Measurements from ENCODE around the gene CRACR2A. TPM values are rescaled to one million over a fixed set of nuclear protein-coding genes. Genes with fewer than 3 reads are reported as not detected.

CRACR2A gene
- total and polyA plus RNA-seq, 4 donors = 1.4 to 10.2 (median 5.5) TPM

DNA sequence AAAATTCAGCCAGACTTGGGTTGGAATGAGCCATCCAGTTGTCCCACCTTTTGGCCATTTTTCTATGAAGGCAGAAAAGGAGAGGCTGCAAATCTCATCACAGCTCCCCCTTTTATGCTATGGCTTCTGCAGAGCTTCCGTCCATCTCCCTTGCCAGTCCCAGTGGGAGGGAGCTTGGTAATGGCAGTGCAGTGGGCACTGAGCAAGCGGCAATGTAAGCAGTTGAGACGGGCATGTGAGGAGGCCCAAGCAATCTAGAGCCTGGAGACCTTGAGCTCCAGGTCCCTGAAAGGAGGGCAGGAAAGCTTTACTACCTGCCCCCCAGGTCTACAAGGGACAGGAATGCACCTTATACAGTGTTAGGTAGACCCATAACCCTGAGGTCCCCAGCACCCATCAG lies 73.1 kb downstream of the CRACR2A start:
- WGBS, 2 donors = 97 to 98% methylated on average over 3 of the region's 3 CpGs
- ATAC-seq (ENCODE audit: insufficient read depth, low FRiP score) (no peak), DNase-seq (no peak)
- H3K9ac ChIP-seq (ENCODE audit: insufficient read depth in 1 of 2, low read length in 2 of 2) = no peak overlapping the region
- H3K27ac ChIP-seq (ENCODE audit: low read depth in 1 of 2, low read length in 1 of 2) = no peak overlapping the region
- TF ChIP-seq, protein P1, sequence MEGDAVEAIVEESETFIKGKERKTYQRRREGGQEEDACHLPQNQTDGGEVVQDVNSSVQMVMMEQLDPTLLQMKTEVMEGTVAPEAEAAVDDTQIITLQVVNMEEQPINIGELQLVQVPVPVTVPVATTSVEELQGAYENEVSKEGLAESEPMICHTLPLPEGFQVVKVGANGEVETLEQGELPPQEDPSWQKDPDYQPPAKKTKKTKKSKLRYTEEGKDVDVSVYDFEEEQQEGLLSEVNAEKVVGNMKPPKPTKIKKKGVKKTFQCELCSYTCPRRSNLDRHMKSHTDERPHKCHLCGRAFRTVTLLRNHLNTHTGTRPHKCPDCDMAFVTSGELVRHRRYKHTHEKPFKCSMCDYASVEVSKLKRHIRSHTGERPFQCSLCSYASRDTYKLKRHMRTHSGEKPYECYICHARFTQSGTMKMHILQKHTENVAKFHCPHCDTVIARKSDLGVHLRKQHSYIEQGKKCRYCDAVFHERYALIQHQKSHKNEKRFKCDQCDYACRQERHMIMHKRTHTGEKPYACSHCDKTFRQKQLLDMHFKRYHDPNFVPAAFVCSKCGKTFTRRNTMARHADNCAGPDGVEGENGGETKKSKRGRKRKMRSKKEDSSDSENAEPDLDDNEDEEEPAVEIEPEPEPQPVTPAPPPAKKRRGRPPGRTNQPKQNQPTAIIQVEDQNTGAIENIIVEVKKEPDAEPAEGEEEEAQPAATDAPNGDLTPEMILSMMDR (IDR thresholded peaks at IDR 0.05; ENCODE audit: control extremely low read depth, extremely low read depth) = no peak
- no peak overlapping the region for H3K4me3 ChIP-seq
- H3K9me3 ChIP-seq (ENCODE audit: control insufficient read depth in 4 of 4, insufficient read depth in 3 of 4, low read length in 3 of 4) = peaks cover 0 to 2% (median 0%) of the 10 kb centered on the region in 4 donors
- no peaks in the 10 kb centered on the region for H3K27me3 ChIP-seq (ENCODE audit: control insufficient read depth in 3 of 3, insufficient read depth in 3 of 3, low read length in 2 of 3)
- peaks cover 0 to 5% (median 0%) of the 10 kb centered on the region in 5 donors for H3K4me1 ChIP-seq (ENCODE audit: control insufficient read depth in 5 of 5, insufficient read depth in 5 of 5, low read length in 5 of 5)
- H3K36me3 ChIP-seq (ENCODE audit: control insufficient read depth in 4 of 4, insufficient read depth in 4 of 4, low read length in 4 of 4) = peaks cover 0 to 1% (median 0%) of the 10 kb centered on the region in 4 donors

DNA sequence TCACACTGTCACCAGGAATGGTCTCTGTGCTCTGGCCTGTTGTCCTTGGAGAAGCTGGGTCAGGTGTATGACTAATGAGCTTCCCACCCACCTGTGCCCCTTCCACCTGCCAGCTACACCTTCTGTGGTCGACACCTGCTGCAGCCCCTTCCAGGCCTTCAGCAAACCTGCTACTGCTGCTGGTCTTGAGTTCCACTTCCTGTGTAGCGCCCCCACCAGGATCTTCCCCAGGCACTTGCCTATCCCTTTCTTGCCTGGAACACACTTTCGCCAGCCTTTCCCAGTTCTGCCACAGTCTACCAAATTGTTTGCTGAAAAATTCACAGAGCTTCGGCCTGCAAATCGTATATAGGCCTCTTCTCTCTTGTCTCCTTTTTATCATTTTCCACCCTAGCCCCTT lies 75.3 kb downstream of the CRACR2A start:
- 95 to 97% methylated on average over 5 of the region's 5 CpGs for WGBS, 2 donors
- Histone ChIP-seq H3K4me3 (no peak overlapping the region), H3K27ac (ENCODE audit: low read depth in 1 of 2, low read length in 1 of 2) (no peak overlapping the region), H3K27me3 (ENCODE audit: control insufficient read depth in 3 of 3, insufficient read depth in 3 of 3, low read length in 2 of 3) (no peaks in the 10 kb centered on the region), H3K36me3 (ENCODE audit: control insufficient read depth in 4 of 4, insufficient read depth in 4 of 4, low read length in 4 of 4) (peaks cover 0 to 6% (median 0%) of the 10 kb centered on the region in 4 donors), H3K9me3 (ENCODE audit: control insufficient read depth in 4 of 4, insufficient read depth in 3 of 4, low read length in 3 of 4) (peaks cover 0 to 2% (median 0%) of the 10 kb centered on the region in 4 donors), H3K4me1 (ENCODE audit: control insufficient read depth in 5 of 5, insufficient read depth in 5 of 5, low read length in 5 of 5) (peaks cover 0 to 5% (median 0%) of the 10 kb centered on the region in 5 donors), H3K9ac (ENCODE audit: insufficient read depth in 1 of 2, low read length in 2 of 2) (no peak overlapping the region)
- TF ChIP-seq, protein P1 (IDR thresholded peaks at IDR 0.05; ENCODE audit: control extremely low read depth, extremely low read depth) = no peak
- no peak for ATAC-seq (ENCODE audit: insufficient read depth, low FRiP score)
- no peak for DNase-seq

DNA sequence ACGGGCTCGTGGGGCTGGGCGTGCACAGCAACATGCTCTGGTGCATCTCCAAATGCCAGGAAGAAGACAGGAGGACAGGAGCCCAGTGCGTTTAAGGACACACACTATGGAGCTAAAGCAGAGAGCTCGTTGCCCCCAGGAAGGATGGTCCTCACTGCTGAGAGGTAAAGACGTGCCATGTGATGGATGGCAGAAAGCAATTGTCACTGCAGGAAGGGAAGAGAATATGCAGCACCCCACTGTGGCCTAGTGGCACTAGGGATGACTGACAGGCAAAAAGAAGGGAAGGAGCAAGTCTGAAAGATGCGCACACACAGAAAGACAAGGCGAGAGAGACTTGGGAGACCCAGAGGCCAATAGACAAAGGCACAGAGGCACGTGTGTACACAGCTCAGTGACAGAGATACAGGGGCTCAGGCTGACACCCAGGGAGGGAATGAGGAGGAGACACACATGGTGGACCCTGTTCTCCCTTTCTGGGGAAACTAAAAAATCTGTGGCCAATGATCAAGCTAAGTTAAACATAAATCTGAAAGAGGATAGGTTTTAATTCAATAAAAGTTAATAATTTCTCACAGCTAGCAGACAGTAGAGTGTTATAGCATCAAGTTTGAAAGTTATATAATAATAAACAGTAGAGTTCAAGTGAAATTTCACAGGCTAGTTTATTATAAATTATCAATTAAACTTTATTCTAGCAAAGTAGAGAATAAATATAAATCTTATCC lies 78.8 kb downstream of the CRACR2A start:
- TF ChIP-seq, protein P1 (IDR thresholded peaks at IDR 0.05; ENCODE audit: control extremely low read depth, extremely low read depth) = no peak
- Histone ChIP-seq H3K9ac (ENCODE audit: insufficient read depth in 1 of 2, low read length in 2 of 2) (no peak overlapping the region), H3K27ac (ENCODE audit: low read depth in 1 of 2, low read length in 1 of 2) (no peak overlapping the region), H3K9me3 (ENCODE audit: control insufficient read depth in 4 of 4, insufficient read depth in 3 of 4, low read length in 3 of 4) (peaks cover 0 to 2% (median 0%) of the 10 kb centered on the region in 4 donors), H3K36me3 (ENCODE audit: control insufficient read depth in 4 of 4, insufficient read depth in 4 of 4, low read length in 4 of 4) (peaks cover 0 to 13% (median 0%) of the 10 kb centered on the region in 4 donors), H3K27me3 (ENCODE audit: control insufficient read depth in 3 of 3, insufficient read depth in 3 of 3, low read length in 2 of 3) (no peaks in the 10 kb centered on the region), H3K4me3 (no peak overlapping the region), H3K4me1 (ENCODE audit: control insufficient read depth in 5 of 5, insufficient read depth in 5 of 5, low read length in 5 of 5) (peaks cover 0 to 1% (median 0%) of the 10 kb centered on the region in 5 donors)
- ATAC-seq (ENCODE audit: insufficient read depth, low FRiP score) (no peak), DNase-seq (no peak)
- 89 to 91% methylated on average over 9 of the region's 9 CpGs for WGBS, 2 donors
